ENCODE data around the gene NEO1.

The NEO1 gene

GRCh38 chr15:73028831-73029451 is 23.3 kb upstream of the NEO1 start:
- DNase-seq (ENCODE audit: low spot score): no peak
- no peak for FAIRE-seq

- DNase-seq (ENCODE audit: low spot score): no peak
- no peak for FAIRE-seq
Measured at GRCh38 chr15:73030122-73030679, 22.1 kb upstream of the NEO1 start.

GRCh38 chr15:73031648-73032047 is 20.6 kb upstream of the NEO1 start:
- FAIRE-seq: no peak
- DNase-seq (ENCODE audit: low spot score): no peak

- DNase-seq (ENCODE audit: low spot score): no peak
- no peak for FAIRE-seq
Measured at GRCh38 chr15:73033611-73034010, 18.7 kb upstream of the NEO1 start.

GRCh38 chr15:73034221-73034620 is 18.0 kb upstream of the NEO1 start:
- DNase-seq (ENCODE audit: low spot score) (no peak), FAIRE-seq (no peak)

- no peak for DNase-seq (ENCODE audit: low spot score)
- no peak for FAIRE-seq
Measured at GRCh38 chr15:73035221-73035620, 17.0 kb upstream of the NEO1 start.

- FAIRE-seq: no peak
- no peak for DNase-seq (ENCODE audit: low spot score)
Measured at GRCh38 chr15:73038220-73038619, 14.0 kb upstream of the NEO1 start.

GRCh38 chr15:73046073-73046472 is 6.2 kb upstream of the NEO1 start:
- DNase-seq (ENCODE audit: low spot score) (no peak), FAIRE-seq (no peak)

GRCh38 chr15:73047882-73048281 is 4.4 kb upstream of the NEO1 start:
- no peak for FAIRE-seq

GRCh38 chr15:73048624-73049295 is 3.5 kb upstream of the NEO1 start:
- FAIRE-seq (no peak), DNase-seq (ENCODE audit: low spot score) (no peak)

More at GRCh38 chr15:73047882-73048281, 4.4 kb upstream of the NEO1 start:
- no peak for DNase-seq (ENCODE audit: low spot score)

- DNase-seq (ENCODE audit: low spot score): no peak
- FAIRE-seq: no peak
Measured at GRCh38 chr15:73049564-73050215, 2.6 kb upstream of the NEO1 start.

- no peak for DNase-seq (ENCODE audit: low spot score)
- no peak for FAIRE-seq
Measured at GRCh38 chr15:73050561-73051295, 1.5 kb upstream of the NEO1 start.

GRCh38 chr15:73051391-73051806 is 864 bp upstream of the NEO1 start:
- FAIRE-seq (no peak), DNase-seq (ENCODE audit: low spot score) (peak; percentile 41)

GRCh38 chr15:73052653-73053397 is 562 bp downstream of the NEO1 start:
- peak; percentile 64 for DNase-seq (ENCODE audit: low spot score)
- FAIRE-seq: no peak

GRCh38 chr15:73053398-73053723 is 1.1 kb downstream of the NEO1 start:
- DNase-seq (ENCODE audit: low spot score) (no peak), FAIRE-seq (no peak)

GRCh38 chr15:73054417-73054953 is 2.2 kb downstream of the NEO1 start:
- FAIRE-seq: no peak
- no peak for DNase-seq (ENCODE audit: low spot score)

GRCh38 chr15:73056460-73056859 is 4.2 kb downstream of the NEO1 start:
- no peak for DNase-seq (ENCODE audit: low spot score)
- no peak for FAIRE-seq

- FAIRE-seq: no peak
Measured at GRCh38 chr15:73058437-73058836, 6.2 kb downstream of the NEO1 start.

GRCh38 chr15:73065114-73065513 is 12.9 kb downstream of the NEO1 start:
- no peak for FAIRE-seq

More at GRCh38 chr15:73058437-73058836, 6.2 kb downstream of the NEO1 start:
- no peak for DNase-seq (ENCODE audit: low spot score)

GRCh38 chr15:73069109-73069508 is 16.8 kb downstream of the NEO1 start:
- DNase-seq (ENCODE audit: low spot score): no peak
- no peak for FAIRE-seq

More at GRCh38 chr15:73065114-73065513, 12.9 kb downstream of the NEO1 start:
- DNase-seq (ENCODE audit: low spot score): no peak

- DNase-seq (ENCODE audit: low spot score): no peak
- FAIRE-seq: no peak
Measured at GRCh38 chr15:73072894-73073293, 20.6 kb downstream of the NEO1 start.
